HEK293 (cell line): Measurements from ENCODE around the gene FKBP4.

ENCODE experiments used
- CTCF ChIA-PET: fragments of 350-600 bp; formaldehyde crosslinking; extraction: SDS; loops from one replicate; lab custom pipeline; 2021; ENCODE audit warnings: antibody characterized with exemption; lab: Yijun Ruan, JAX
- POLR2A ChIA-PET: fragments of 300-600 bp; formaldehyde crosslinking; extraction: SDS; loops from one replicate; lab custom pipeline; 2020; ENCODE audit warnings: antibody characterized with exemption, inconsistent platforms; lab: Yijun Ruan, JAX
- H3K27ac ChIP-seq: fragments of 200-500 bp; sonication (Bioruptor generic); 2 replicates; pipeline ENCODE4 v1.5.1; 2014; ENCODE audit warnings: low read depth, low read length, control low read depth, inconsistent platforms; ENCODE audit errors: extremely low read depth
- H3K36me3 ChIP-seq, 2 experiments: fragments of 200-500 bp in 1 of 2; sonication (Bioruptor generic) in 1 of 2; 1 replicate in 1 of 2; 2 replicates in 1 of 2; pipeline ENCODE4 v1.5.1; 2014 to 2017; ENCODE audit warnings: inconsistent platforms in 2 of 2, low read length in 2 of 2; ENCODE audit not compliant: control insufficient read depth in 2 of 2, insufficient read depth in 1 of 2
- H3K4me1 ChIP-seq: fragments of 200-500 bp; sonication (Bioruptor generic); 2 replicates; pipeline ENCODE4 v1.5.1; 2014; ENCODE audit warnings: mild to moderate bottlenecking, low read length, inconsistent platforms; ENCODE audit not compliant: control insufficient read depth, insufficient read depth
- H3K4me3 ChIP-seq: 2 replicates; pipeline ENCODE4 v1.5.1; 2011; ENCODE audit warnings: low read depth, mild to moderate bottlenecking, control low read depth, low read length, moderate library complexity
- H3K9me3 ChIP-seq: fragments of 200-500 bp; sonication (Bioruptor generic); 2 replicates; pipeline ENCODE4 v1.5.1; 2014; ENCODE audit warnings: low read depth, low read length, inconsistent platforms; ENCODE audit not compliant: control insufficient read depth, insufficient read depth
- BCL11A ChIP-seq: fragments of 450-650 bp; formaldehyde crosslinking; IDR thresholded peaks from 2 replicates; pipeline ENCODE4 v1.5.1; 2016; ENCODE audit warnings: low read depth, missing biosample characterization, missing genetic modification characterization
- SP2 ChIP-seq: fragments of 450-650 bp; formaldehyde crosslinking; IDR thresholded peaks from 2 replicates; pipeline ENCODE4 v1.5.1; 2016; ENCODE audit warnings: missing biosample characterization, missing genetic modification characterization
- ZBTB17 ChIP-seq: fragments of 450-650 bp; formaldehyde crosslinking; IDR thresholded peaks from 2 replicates; pipeline ENCODE4 v1.5.1; 2016; ENCODE audit warnings: missing biosample characterization, missing genetic modification characterization
- ZFP37 ChIP-seq: fragments of 450-650 bp; formaldehyde crosslinking; IDR thresholded peaks from 2 replicates; pipeline ENCODE4 v1.5.1; 2016; ENCODE audit warnings: missing biosample characterization, missing genetic modification characterization
- ZIC2 ChIP-seq: fragments of 450-650 bp; formaldehyde crosslinking; IDR thresholded peaks from 2 replicates; pipeline ENCODE4 v1.5.1; 2016; ENCODE audit warnings: missing biosample characterization, missing genetic modification characterization
- ZNF16 ChIP-seq: fragments of 450-650 bp; formaldehyde crosslinking; IDR thresholded peaks from 2 replicates; pipeline ENCODE4 v1.5.1; 2016; ENCODE audit warnings: low read depth, missing biosample characterization, missing genetic modification characterization
- ZNF23 ChIP-seq: fragments of 450-650 bp; formaldehyde crosslinking; IDR thresholded peaks from 2 replicates; pipeline ENCODE4 v1.5.1; 2016; ENCODE audit warnings: missing biosample characterization, missing genetic modification characterization, borderline replicate concordance
- ZNF24 ChIP-seq: fragments of 450-650 bp; formaldehyde crosslinking; IDR thresholded peaks from 2 replicates; pipeline ENCODE4 v1.5.1; 2016; ENCODE audit warnings: missing biosample characterization, missing genetic modification characterization
- ZNF248 ChIP-seq: fragments of 450-650 bp; formaldehyde crosslinking; IDR thresholded peaks from 2 replicates; pipeline ENCODE4 v1.5.1; 2017; ENCODE audit warnings: missing biosample characterization, missing genetic modification characterization
- ZNF266 ChIP-seq: fragments of 450-650 bp; formaldehyde crosslinking; IDR thresholded peaks from 2 replicates; pipeline ENCODE4 v1.5.1; 2016; ENCODE audit warnings: missing biosample characterization, missing genetic modification characterization, low read depth
- ZNF280C ChIP-seq: fragments of 450-650 bp; formaldehyde crosslinking; IDR thresholded peaks from 2 replicates; pipeline ENCODE4 v1.5.1; 2016; ENCODE audit warnings: missing biosample characterization, missing genetic modification characterization
- ZNF341 ChIP-seq: fragments of 450-650 bp; formaldehyde crosslinking; IDR thresholded peaks from 2 replicates; pipeline ENCODE4; 2016; ENCODE audit warnings: low read depth, missing biosample characterization, missing genetic modification characterization
- ZNF518A ChIP-seq: fragments of 450-650 bp; formaldehyde crosslinking; conservative IDR thresholded peaks from 2 replicates; pipeline ENCODE4 v1.5.1; 2016; ENCODE audit warnings: low read depth, missing biosample characterization, missing genetic modification characterization
- ZNF561 ChIP-seq: fragments of 450-650 bp; IDR thresholded peaks from 2 replicates; pipeline ENCODE4 v1.5.1; 2018; ENCODE audit warnings: missing biosample characterization, missing genetic modification characterization, borderline replicate concordance
- ZNF664 ChIP-seq: fragments of 450-650 bp; formaldehyde crosslinking; IDR thresholded peaks from 2 replicates; pipeline ENCODE4 v1.5.1; 2016; ENCODE audit warnings: missing biosample characterization, missing genetic modification characterization
- ZNF776 ChIP-seq: fragments of 450-650 bp; formaldehyde crosslinking; IDR thresholded peaks from 2 replicates; pipeline ENCODE4 v1.5.0; 2017; ENCODE audit warnings: missing biosample characterization, missing genetic modification characterization, borderline replicate concordance
- ZNF792 ChIP-seq: fragments of 450-650 bp; formaldehyde crosslinking; IDR thresholded peaks from 2 replicates; pipeline ENCODE4 v1.5.1; 2016; ENCODE audit warnings: missing biosample characterization, missing genetic modification characterization
- ZSCAN16 ChIP-seq: fragments of 450-650 bp; formaldehyde crosslinking; IDR thresholded peaks from 2 replicates; pipeline ENCODE4 v1.5.1; 2016; ENCODE audit warnings: missing biosample characterization, missing genetic modification characterization

The FKBP4 gene

GRCh38 chr12:2826721-2827515, 32.1 kb downstream of the FKBP4 start:
- 0 out of 2 replicates have a peak, but pooled peaks have one; percentile 31 for TF ChIP-seq ZNF341 (tag by site-specific recombination)
- no peak for TF ChIP-seq ZFP37
- no peak overlapping the region for H3K27ac ChIP-seq
- ChIA-PET CTCF (no interaction called here), POLR2A (no interaction called here)
- peaks cover 35 to 80% of the 10 kb centered on the region in 2 experiments for H3K36me3 ChIP-seq
- H3K9me3 ChIP-seq: no peaks in the 10 kb centered on the region
- no peak overlapping the region for H3K4me3 ChIP-seq
- no peaks in the 10 kb centered on the region for H3K4me1 ChIP-seq

GRCh38 chr12:2829275-2829674, 34.5 kb downstream of the FKBP4 start:
- POLR2A ChIA-PET: no interaction called here
- peaks cover 32 to 63% of the 10 kb centered on the region in 2 experiments for H3K36me3 ChIP-seq

GRCh38 chr12:2832550-2833127, 37.9 kb downstream of the FKBP4 start:
- H3K4me3 ChIP-seq: no peak overlapping the region
- no peak overlapping the region for H3K27ac ChIP-seq
- TF ChIP-seq ZBTB17 (peak; percentile 93), ZNF792 (0 out of 2 replicates have a peak, but pooled peaks have one; percentile 54), ZNF280C (tag by site-specific recombination) (no peak), ZIC2 (peak; percentile 49; the same call in 1 of the 2 replicates), ZNF664 (tag by site-specific recombination) (peak; percentile 84), ZSCAN16 (tag by site-specific recombination) (no peak), SP2 (tag by site-specific recombination) (peak; percentile 25; the same call in 1 of the 2 replicates)
- no peaks in the 10 kb centered on the region for H3K9me3 ChIP-seq
- CTCF ChIA-PET: interaction anchor here (0.8 to 2.2 kb wide), 3 partner anchors 13 to 49 kb away, joined by 3 to 8 read pairs (median 4); no protein-coding TSS in a partner anchor
- POLR2A ChIA-PET: no interaction called here
- H3K36me3 ChIP-seq: peaks cover 12 to 35% of the 10 kb centered on the region in 2 experiments; a peak in 2 of 3 replicates
- no peaks in the 10 kb centered on the region for H3K4me1 ChIP-seq

More at GRCh38 chr12:2829275-2829674, 34.5 kb downstream of the FKBP4 start:
- Histone ChIP-seq H3K27ac (no peak overlapping the region), H3K4me1 (no peaks in the 10 kb centered on the region), H3K4me3 (no peak overlapping the region), H3K9me3 (no peaks in the 10 kb centered on the region)
- CTCF ChIA-PET: no interaction called here
- TF ChIP-seq ZNF266 (tag by site-specific recombination) (no peak), ZNF776 (tag by site-specific recombination) (no peak), ZNF664 (tag by site-specific recombination) (no peak), ZNF561 (tag by site-specific recombination) (no peak), ZNF518A (tag by site-specific recombination) (no peak), ZFP37 (no peak), ZNF16 (tag by site-specific recombination) (no peak), ZNF24 (tag by site-specific recombination) (no peak), ZNF248 (tag by site-specific recombination) (no peak), ZNF23 (no peak), BCL11A (no peak)
